CD4-positive, alpha-beta T cell treated with Interleukin-15 for 1 hour (primary cell): ENCODE measurements around the gene TMEM259.

Experiments used
- DNase-seq: peaks from one replicate; pipeline ENCODE4 v3.0.0-alpha.2; 2020

The TMEM259 gene

GRCh38 chr19:1000591-1001537 lies 20.1 kb downstream of the TMEM259 start:
- no peak for DNase-seq

- peak; percentile 61 for DNase-seq
These were observed 20.8 kb downstream of the TMEM259 start, which contains the start of gene GRIN3B for GRCh38 chr19:1000095-1000494. Gene GRIN3B, plus strand, starts transcription at chr19:1000419. Its CDS starts 19 bp downstream, at chr19:1000438.

DNA sequence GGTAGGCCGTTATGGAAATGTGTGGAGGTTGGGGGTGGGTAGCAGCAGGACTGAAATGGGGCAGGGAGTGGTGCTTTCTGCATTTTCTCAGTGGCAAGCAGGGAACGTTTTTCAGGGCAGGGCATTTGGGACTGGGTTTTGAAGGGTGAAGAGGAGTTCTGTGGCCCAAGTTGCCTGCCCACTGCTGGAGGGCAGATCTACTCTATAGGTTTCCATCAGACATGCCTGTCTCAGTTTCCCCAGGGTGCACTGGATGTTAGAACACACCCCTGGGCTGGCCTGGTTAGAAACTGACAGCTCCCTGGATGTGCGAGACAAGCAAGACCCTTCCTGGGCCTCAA lies 21.6 kb downstream of the TMEM259 start:
- no peak for DNase-seq

- DNase-seq: no peak
These were observed 22.9 kb downstream of the TMEM259 start for GRCh38 chr19:998064-998463.

DNA sequence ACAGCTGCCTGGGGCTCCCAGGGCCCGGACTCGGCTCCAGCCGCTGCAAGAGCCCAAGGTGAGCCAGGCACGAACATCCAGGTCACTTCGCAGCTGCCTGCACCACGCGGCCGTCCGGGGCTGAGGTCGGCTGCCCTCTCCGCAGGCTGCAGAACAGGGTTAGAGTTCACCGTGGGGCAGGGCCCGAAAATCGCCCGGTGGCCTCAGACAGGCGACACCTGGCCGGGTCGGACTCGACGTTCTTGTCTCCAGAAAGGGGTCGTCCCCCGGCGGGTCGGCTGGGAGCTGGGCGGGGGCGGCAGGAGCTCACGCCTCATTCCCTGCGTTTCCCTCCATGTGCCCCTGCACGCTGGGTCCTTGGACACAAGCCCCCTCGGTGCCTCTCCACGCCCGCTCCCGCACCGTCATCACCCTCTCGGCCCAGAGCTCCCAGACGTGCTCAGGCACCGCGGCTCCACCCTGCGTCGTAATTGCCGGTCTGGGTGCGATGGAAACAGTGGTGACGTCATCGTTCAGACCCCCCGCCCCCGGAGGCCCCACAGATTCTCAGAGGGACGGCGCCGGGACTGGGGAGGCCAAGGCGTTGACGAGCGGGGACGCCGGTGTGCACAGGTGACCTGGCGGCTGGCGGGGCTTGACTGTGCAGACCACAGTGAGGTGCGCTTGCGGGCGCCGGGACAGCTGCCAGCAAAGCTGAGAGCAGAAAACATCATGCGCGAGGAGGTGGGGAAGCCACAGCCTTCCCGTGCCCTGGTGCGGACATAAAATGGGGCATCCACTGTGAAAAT lies 24.7 kb downstream of the TMEM259 start:
- DNase-seq: peak; percentile 90

DNA sequence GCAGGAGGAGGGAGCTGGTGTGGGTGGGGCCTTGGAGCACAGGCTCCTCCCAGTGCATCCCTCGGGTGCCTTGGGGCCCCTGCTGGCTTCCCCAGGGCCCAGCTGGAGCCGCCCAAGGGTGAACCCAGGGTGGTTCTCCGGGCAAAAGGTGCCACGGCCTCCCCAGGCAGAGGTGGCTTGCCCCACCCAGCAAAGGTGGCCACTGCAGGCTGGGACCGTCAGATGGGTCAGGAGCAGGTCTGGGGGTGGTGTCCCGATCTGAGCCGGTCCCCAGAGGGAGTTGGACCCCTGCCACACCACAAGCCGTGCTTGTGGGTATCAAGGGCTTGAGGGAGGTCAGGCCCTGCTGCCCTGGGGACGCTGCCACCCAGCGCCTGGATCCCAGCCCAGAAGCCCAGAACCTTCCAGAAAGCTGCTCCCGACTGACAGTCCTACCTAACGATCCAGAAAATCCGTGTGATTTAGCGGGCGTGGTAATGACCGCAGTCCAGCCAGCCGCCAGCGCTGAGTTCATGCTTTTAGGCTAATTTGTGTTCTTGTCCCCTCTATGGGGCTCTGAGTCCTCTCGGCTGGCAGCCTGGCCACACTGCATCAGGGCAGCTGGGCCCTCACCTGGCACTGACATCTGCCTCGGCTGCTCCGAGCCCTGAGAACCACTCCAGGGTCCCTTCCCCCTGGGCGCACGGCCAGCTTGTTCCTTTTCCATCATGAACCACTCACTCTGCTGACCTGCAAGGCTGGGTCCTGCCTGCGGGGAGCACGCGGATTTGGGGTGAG lies 25.7 kb downstream of the TMEM259 start:
- no peak for DNase-seq

DNA sequence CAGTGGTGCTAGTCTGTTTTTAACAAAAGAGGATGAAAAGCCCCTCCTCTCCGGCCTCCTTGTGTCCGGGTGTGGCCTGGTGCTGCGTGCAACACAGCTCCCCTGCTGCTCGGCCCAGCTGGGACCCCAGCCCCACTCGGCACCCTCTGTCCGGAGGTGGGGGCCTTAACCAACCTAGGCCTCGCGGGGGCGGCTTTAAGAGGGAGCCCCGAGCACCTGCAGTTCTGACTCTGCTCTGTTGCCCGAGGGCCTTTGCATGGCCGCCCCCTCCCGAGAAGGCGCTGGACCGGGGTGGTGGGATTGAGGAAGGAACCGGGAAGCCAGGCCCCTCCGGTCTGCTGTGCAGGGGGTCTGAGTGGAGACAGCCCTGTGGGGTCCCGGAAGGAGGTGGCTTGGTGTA lies 26.4 kb downstream of the TMEM259 start:
- no peak for DNase-seq

GRCh38 chr19:993831-994393 lies 27.0 kb downstream of the TMEM259 start:
- DNase-seq: no peak

GRCh38 chr19:993361-993830 lies 27.5 kb downstream of the TMEM259 start:
- DNase-seq: no peak

GRCh38 chr19:992670-993055 lies 28.3 kb downstream of the TMEM259 start:
- no peak for DNase-seq

- no peak for DNase-seq
These were observed 28.8 kb downstream of the TMEM259 start for GRCh38 chr19:991932-992669.

DNA sequence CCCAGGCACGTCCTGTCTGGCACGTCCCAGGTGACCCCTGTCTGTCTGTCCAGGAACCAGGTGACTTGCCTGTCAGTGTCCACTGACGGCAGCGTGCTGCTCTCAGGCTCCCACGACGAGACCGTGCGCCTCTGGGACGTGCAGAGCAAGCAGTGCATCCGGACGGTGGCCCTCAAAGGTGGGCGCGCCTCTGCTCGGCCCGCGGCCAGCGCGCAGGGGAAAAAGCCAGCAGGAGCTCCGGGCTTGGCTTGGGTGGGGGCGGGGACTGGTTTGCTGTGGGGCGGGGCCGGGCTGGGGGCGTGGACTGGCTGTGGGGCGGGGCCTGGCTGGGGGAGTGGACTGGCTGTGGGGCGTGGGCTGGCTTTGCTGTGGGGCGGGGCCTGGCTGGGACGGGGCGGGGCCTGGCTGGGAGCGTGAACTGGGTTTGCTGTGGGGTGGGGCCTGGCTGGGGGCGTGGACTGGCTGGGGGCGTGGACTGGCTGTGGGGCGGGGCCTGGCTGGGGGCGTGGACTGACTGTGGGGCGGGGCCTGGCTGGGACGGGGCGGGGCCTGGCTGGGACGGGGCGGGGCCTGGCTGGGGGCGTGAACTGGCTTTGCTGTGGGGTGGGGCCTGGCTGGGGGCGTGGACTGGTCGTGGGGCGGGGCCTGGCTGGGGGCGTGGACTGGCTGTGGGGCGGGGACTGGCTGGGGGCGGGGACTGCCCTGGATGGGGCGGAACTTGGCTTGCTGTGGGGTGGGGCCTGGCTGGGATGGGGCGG lies 29.6 kb downstream of the TMEM259 start:
- peak; percentile 43 for DNase-seq

- DNase-seq: no peak
These were observed 30.2 kb downstream of the TMEM259 start for GRCh38 chr19:990746-991145.

- DNase-seq: no peak
These were observed 30.8 kb downstream of the TMEM259 start for GRCh38 chr19:990119-990571.

- DNase-seq: no peak
These were observed 31.4 kb downstream of the TMEM259 start for GRCh38 chr19:989381-990081.

GRCh38 chr19:988510-988909 lies 32.4 kb downstream of the TMEM259 start:
- DNase-seq: no peak

GRCh38 chr19:988081-988480 lies 32.8 kb downstream of the TMEM259 start:
- DNase-seq: no peak

- no peak for DNase-seq
These were observed 34.8 kb downstream of the TMEM259 start for GRCh38 chr19:986083-986482.

DNA sequence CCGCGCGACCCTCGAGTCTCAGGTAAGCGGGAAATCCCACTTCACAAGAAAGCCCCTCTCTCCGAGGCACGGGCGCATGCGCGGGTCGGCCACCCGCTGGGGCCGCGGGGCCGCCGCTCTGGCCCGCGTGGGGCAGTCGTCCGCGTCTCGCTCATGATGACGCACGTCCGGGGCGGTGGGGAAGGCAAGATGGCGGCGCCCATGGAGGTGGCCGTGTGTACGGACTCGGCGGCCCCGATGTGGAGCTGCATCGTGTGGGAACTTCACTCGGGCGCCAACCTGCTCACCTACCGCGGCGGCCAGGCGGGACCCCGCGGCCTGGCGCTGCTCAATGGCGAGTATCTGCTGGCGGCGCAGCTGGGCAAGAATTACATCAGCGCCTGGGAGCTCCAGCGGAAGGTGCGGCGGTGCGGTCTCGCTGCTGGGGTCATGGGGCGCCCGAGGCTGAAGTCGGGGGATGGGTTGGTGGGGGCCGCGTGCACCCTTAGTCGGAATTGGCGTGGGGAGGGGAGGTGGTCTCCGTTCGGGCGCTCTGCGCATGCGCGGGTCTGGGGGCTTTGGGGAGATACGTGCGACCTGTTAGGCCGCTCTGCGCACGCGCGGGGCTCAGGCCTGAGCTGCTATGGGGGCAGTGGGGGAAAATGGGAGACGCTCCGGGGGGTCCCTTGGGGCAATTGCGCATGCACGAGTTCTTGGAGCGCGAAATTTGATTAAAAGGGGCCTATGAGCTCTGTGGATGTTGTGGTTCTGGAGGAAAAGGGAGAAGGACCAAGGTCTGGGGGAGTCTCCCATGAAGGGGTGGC lies 36.6 kb downstream of the TMEM259 start, which contains the start of gene WDR18:
TSS of gene WDR18 (plus strand) at position 181 of the 803 bp plus-strand sequence. CDS start at position 190, 9 bp downstream.
- peak; percentile 89 for DNase-seq
